GM12878 (cell line): ENCODE data around the gene PALD1.

Experiments
- USF1 ChIP-seq: IDR thresholded peaks from 2 replicates; pipeline ENCODE4 v1.6.1; 2011; ENCODE audit warnings: borderline replicate concordance, low read depth, mild to moderate bottlenecking, moderate library complexity, mixed read lengths, low read length; ENCODE audit not compliant: insufficient read depth; ENCODE audit errors: extremely low read length
- TF ChIP-seq, protein P1 (sequence below), 3 experiments: IDR thresholded peaks in 2 of 3; conservative IDR thresholded peaks in 1 of 3; 2 replicates each; pipeline ENCODE4 v1.5.1; 2011; ENCODE audit warnings: low read depth in 3 of 3, low read length in 3 of 3, mild to moderate bottlenecking in 3 of 3, control low read depth in 2 of 3, moderate library complexity in 2 of 3, inconsistent platforms in 1 of 3, mixed read lengths in 1 of 3; ENCODE audit not compliant: control insufficient read depth in 2 of 3, insufficient read depth in 1 of 3; ENCODE audit errors: extremely low read depth in 1 of 3

- TF ChIP-seq, protein P1, sequence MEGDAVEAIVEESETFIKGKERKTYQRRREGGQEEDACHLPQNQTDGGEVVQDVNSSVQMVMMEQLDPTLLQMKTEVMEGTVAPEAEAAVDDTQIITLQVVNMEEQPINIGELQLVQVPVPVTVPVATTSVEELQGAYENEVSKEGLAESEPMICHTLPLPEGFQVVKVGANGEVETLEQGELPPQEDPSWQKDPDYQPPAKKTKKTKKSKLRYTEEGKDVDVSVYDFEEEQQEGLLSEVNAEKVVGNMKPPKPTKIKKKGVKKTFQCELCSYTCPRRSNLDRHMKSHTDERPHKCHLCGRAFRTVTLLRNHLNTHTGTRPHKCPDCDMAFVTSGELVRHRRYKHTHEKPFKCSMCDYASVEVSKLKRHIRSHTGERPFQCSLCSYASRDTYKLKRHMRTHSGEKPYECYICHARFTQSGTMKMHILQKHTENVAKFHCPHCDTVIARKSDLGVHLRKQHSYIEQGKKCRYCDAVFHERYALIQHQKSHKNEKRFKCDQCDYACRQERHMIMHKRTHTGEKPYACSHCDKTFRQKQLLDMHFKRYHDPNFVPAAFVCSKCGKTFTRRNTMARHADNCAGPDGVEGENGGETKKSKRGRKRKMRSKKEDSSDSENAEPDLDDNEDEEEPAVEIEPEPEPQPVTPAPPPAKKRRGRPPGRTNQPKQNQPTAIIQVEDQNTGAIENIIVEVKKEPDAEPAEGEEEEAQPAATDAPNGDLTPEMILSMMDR (IDR thresholded peaks at IDR 0.05 in 2 of 3, conservative IDR thresholded peaks at IDR 0.05 in 1 of 3; ENCODE audit: control insufficient read depth in 2 of 3, extremely low read depth in 1 of 3, insufficient read depth in 1 of 3, low read depth in 3 of 3, low read length in 3 of 3) = peak; percentile 66 to 75 (median 70)
- no peak for TF ChIP-seq USF1
Observed at GRCh38 chr10:70540089-70540788, 61.7 kb downstream of the PALD1 start.
